IMR-90 (cell line): Measurements from ENCODE around the gene PIP4K2A. TPM values are rescaled to one million over a fixed set of nuclear protein-coding genes. Genes with fewer than 3 reads are reported as not detected.

ENCODE experiments used
- ATAC-seq: fragments of 200-7000 bp; cut with Tn5 transposase; 2 replicates; pipeline ENCODE4 v1.9.1; 2020; ENCODE audit warnings: low read depth, mild to moderate bottlenecking, moderate library complexity
- BruUV-seq: library from RNA; stranded (reverse); fragments of 400-500 nt; replicated peaks from 2 replicates; lab custom pipeline; 2021; lab: Mats Ljungman, UMichigan
- CTCF ChIA-PET: fragments of 300-600 bp; formaldehyde crosslinking; extraction: SDS; loops from one replicate; lab custom pipeline; 2021; ENCODE audit warnings: antibody characterized with exemption; lab: Yijun Ruan, JAX
- POLR2A ChIA-PET: fragments of 300-600 bp; sonication (Branson Sonifier 250); formaldehyde crosslinking; loops from one replicate; lab custom pipeline; 2022; ENCODE audit warnings: antibody characterized with exemption; ENCODE audit not compliant: unreplicated experiment; lab: Charles Lee
- DNase-seq: peaks from one replicate; pipeline ENCODE4 v3.0.0; 2013
- H2AFZ ChIP-seq: replicated peaks from 2 replicates; pipeline ENCODE3; 2013; ENCODE audit warnings: low read length, mild to moderate bottlenecking; ENCODE audit not compliant: poor library complexity
- H2AK5ac ChIP-seq: 2 replicates; pipeline ENCODE4 v1.6.1; 2013; ENCODE audit warnings: low read depth, low read length, inconsistent platforms
- H2AK9ac ChIP-seq: replicated peaks from 2 replicates; pipeline ENCODE3; 2013; ENCODE audit warnings: mild to moderate bottlenecking, low read depth, low read length, moderate library complexity; ENCODE audit not compliant: poor library complexity
- H2BK120ac ChIP-seq: 2 replicates; pipeline ENCODE4 v1.6.1; 2013; ENCODE audit warnings: low read depth, low read length, inconsistent platforms
- H2BK15ac ChIP-seq: 3 replicates; pipeline ENCODE4 v1.6.1; 2013; ENCODE audit warnings: low read depth, low read length, inconsistent platforms
- H2BK20ac ChIP-seq: 2 replicates; pipeline ENCODE4 v1.6.1; 2013; ENCODE audit warnings: low read depth, mild to moderate bottlenecking, inconsistent platforms, low read length, moderate library complexity
- H2BK5ac ChIP-seq: 2 replicates; pipeline ENCODE4 v1.6.1; 2013; ENCODE audit warnings: mild to moderate bottlenecking, low read depth, low read length, inconsistent platforms; ENCODE audit not compliant: poor library complexity, severe bottlenecking
- H3K14ac ChIP-seq: replicated peaks from 2 replicates; pipeline ENCODE4 v1.6.1; 2013; ENCODE audit warnings: low read depth, low read length, inconsistent platforms
- H3K18ac ChIP-seq: 2 replicates; pipeline ENCODE4 v1.6.1; 2013; ENCODE audit warnings: low read depth, low read length, control low read depth
- H3K23ac ChIP-seq: 2 replicates; pipeline ENCODE4 v1.6.1; 2013; ENCODE audit warnings: low read depth, low read length, inconsistent platforms
- H3K27ac ChIP-seq: 2 replicates; pipeline ENCODE4 v1.5.1; 2013; ENCODE audit warnings: mild to moderate bottlenecking, control low read depth, low read length; ENCODE audit not compliant: insufficient read depth
- H3K27me3 ChIP-seq: 2 replicates; pipeline ENCODE4 v1.6.1; 2013; ENCODE audit warnings: low read length; ENCODE audit not compliant: control insufficient read depth, insufficient read depth
- H3K36me3 ChIP-seq: 2 replicates; pipeline ENCODE4 v1.6.1; 2013; ENCODE audit warnings: low read length, mixed read lengths; ENCODE audit not compliant: control insufficient read depth, insufficient read depth
- H3K4ac ChIP-seq: 2 replicates; pipeline ENCODE4 v1.6.1; 2013; ENCODE audit warnings: low read depth, low read length, inconsistent platforms
- H3K4me1 ChIP-seq: 2 replicates; pipeline ENCODE4 v1.6.1; 2013; ENCODE audit warnings: low read length, mixed read lengths; ENCODE audit not compliant: control insufficient read depth, insufficient read depth
- H3K4me2 ChIP-seq: 2 replicates; pipeline ENCODE4 v1.6.1; 2013; ENCODE audit warnings: low read depth, mild to moderate bottlenecking, control low read depth, low read length, moderate library complexity
- H3K4me3 ChIP-seq: 2 replicates; pipeline ENCODE4 v1.5.1; 2013; ENCODE audit warnings: low read depth, mild to moderate bottlenecking, control low read depth, low read length, moderate library complexity; ENCODE audit not compliant: insufficient read depth
- H3K56ac ChIP-seq: 2 replicates; pipeline ENCODE4 v1.6.1; 2013; ENCODE audit warnings: low read length, inconsistent platforms; ENCODE audit not compliant: insufficient read depth; ENCODE audit errors: extremely low read depth
- H3K79me1 ChIP-seq, 2 experiments: 2 replicates each; pipeline ENCODE4 v1.6.1; 2013; ENCODE audit warnings: low read length in 2 of 2, inconsistent platforms in 1 of 2, low read depth in 1 of 2
- H3K9ac ChIP-seq: 2 replicates; pipeline ENCODE4 v1.6.1; 2013; ENCODE audit warnings: low read depth, low read length, control low read depth
- H3K9me1 ChIP-seq: 2 replicates; pipeline ENCODE4 v1.6.1; 2013; ENCODE audit warnings: low read length, inconsistent platforms; ENCODE audit not compliant: insufficient read depth
- H3K9me3 ChIP-seq: 2 replicates; pipeline ENCODE4 v1.6.1; 2013; ENCODE audit warnings: low read length; ENCODE audit not compliant: control insufficient read depth, insufficient read depth
- H4K20me1 ChIP-seq: 2 replicates; pipeline ENCODE4 v1.6.1; 2013; ENCODE audit warnings: low read length, inconsistent platforms; ENCODE audit not compliant: insufficient read depth
- H4K5ac ChIP-seq: 2 replicates; pipeline ENCODE4 v1.6.1; 2013; ENCODE audit warnings: mild to moderate bottlenecking, low read depth, low read length, control low read depth
- H4K8ac ChIP-seq, 2 experiments: 2 replicates each; pipeline ENCODE4 v1.6.1; 2013; ENCODE audit warnings: low read depth in 2 of 2, low read length in 2 of 2, control low read depth in 1 of 2, inconsistent platforms in 1 of 2
- H4K91ac ChIP-seq: 2 replicates; pipeline ENCODE4 v1.6.1; 2013; ENCODE audit warnings: low read depth, low read length, inconsistent platforms; ENCODE audit not compliant: insufficient read depth
- MXI1 ChIP-seq: IDR thresholded peaks from 2 replicates; pipeline ENCODE4 v1.6.1; 2012; ENCODE audit warnings: low read depth, mild to moderate bottlenecking, low read length, moderate library complexity, borderline replicate concordance
- SMC3 ChIP-seq: fragments of 150-350 bp; IDR thresholded peaks from 2 replicates; pipeline ENCODE4 v1.6.1; 2016; ENCODE audit warnings: low read depth, mild to moderate bottlenecking, antibody characterized with exemption, low read length, moderate library complexity
- WGBS, 2 experiments: methylation state at CpG; one replicate each; pipeline versions ENCODE4 v1.1.5 to v1.1.7; 2013; ENCODE audit warnings: missing lambda C conversion rate in 2 of 2; ENCODE audit not compliant: insufficient read length in 1 of 2; ENCODE audit errors: extremely low coverage in 2 of 2; 5-methylcytosine and 5-hydroxymethylcytosine counted together
- dilution Hi-C: fragments of 300-500 bp; cut with HindIII; formaldehyde crosslinking; loops from one replicate; pipeline ENCODE4 v1.14.3; 2018; ENCODE audit warnings: low sequenced_read_pairs; ENCODE audit not compliant: unreplicated experiment
- in situ Hi-C: fragments of 300-500 bp; cut with MboI; formaldehyde crosslinking; loops from 3 replicates; pipeline ENCODE4 v1.14.3; 2019; ENCODE audit warnings: low sequenced_read_pairs, inconsistent platforms, mixed read lengths
- intact Hi-C: fragments of 100-400 bp; cut with micrococcal nuclease; formaldehyde crosslinking; loops from 2 replicates; pipeline ENCODE4 v1.10.0; 2022
- polyA plus RNA-seq, 3 experiments: library from polyadenylated mRNA; depleted of rRNA; stranded (reverse); fragments of >200 nt; gene quantifications; 2 replicates each; pipeline ENCODE4 v1.2.3, GENCODE V29; 2012; ENCODE audit warnings: low replicate concordance in 1 of 3
- total RNA-seq: library from RNA; depleted of rRNA; stranded (reverse); fragments of >200 nt; gene quantifications from 2 replicates; pipeline ENCODE4 v1.2.3, GENCODE V29; 2012

PIP4K2A gene
- total and polyA plus RNA-seq, 2 of the 4 experiments (the other 2 are of a cell fraction): 9.8 to 18.1 TPM

GRCh38 chr10:22700489-22700888, 13.9 kb downstream of the PIP4K2A start:
- Histone ChIP-seq H3K36me3 (no peaks in the 10 kb centered on the region), H3K23ac (no peak overlapping the region), H3K14ac (no peak overlapping the region), H2BK120ac (no peak overlapping the region), H3K9me1 (peaks cover 11% of the 10 kb centered on the region; the same call in 1 of the 2 replicates), H3K4ac (no peak overlapping the region), H2BK15ac (no peak overlapping the region), H2AK9ac (no peak overlapping the region), H4K5ac (no peak overlapping the region), H3K79me1 (peaks cover 53 to 81% of the 10 kb centered on the region in 2 experiments), H3K4me3 (no peak overlapping the region), H2AK5ac (no peak overlapping the region), H4K8ac (no peak overlapping the region), H3K27me3 (no peaks in the 10 kb centered on the region), H3K9ac (no peak overlapping the region), H3K9me3 (no peaks in the 10 kb centered on the region), H2BK20ac (no peak overlapping the region), H3K56ac (no peak overlapping the region), H4K91ac (no peak overlapping the region), H3K4me2 (no peak overlapping the region), H3K18ac (no peak overlapping the region), H4K20me1 (peaks cover 65% of the 10 kb centered on the region), H3K27ac (no peak overlapping the region), H3K4me1 (peaks cover 2% of the 10 kb centered on the region; the same call in 1 of the 2 replicates), H2BK5ac (no peak overlapping the region), H2AFZ (no peak overlapping the region)
- ChIA-PET POLR2A (no interaction called here), CTCF (no interaction called here)
- 89% methylated on average over 1 of the region's 5 CpGs; no CpG with 5 or more reads in 1 of the 2 experiments for WGBS, 2 experiments
- intact Hi-C loops: no loop called here
- ATAC-seq: no peak
- no peak for DNase-seq
- in situ Hi-C loops: no loop called here
- dilution Hi-C loops: no loop called here
- BruUV-seq: no TSS peak
- TF ChIP-seq MXI1: no peak
- TF ChIP-seq SMC3: no peak
